OCI-LY1 (cell line): ENCODE data around the gene TUBGCP6.
A peak's percentile ranks its signal among the peaks of the same experiment; 100 is the strongest.

Experiments
- H2AFZ ChIP-seq: fragments of 200-600 bp; sonication (generic), shearing (Covaris generic); 2 replicates; pipeline ENCODE4 v1.6.0; 2014; ENCODE audit warnings: antibody characterized with exemption, mild to moderate bottlenecking, low read length
- H3F3A ChIP-seq: fragments of 200-600 bp; sonication (generic), shearing (Covaris generic); 2 replicates; pipeline ENCODE4 v1.6.0; 2014; ENCODE audit warnings: mild to moderate bottlenecking, antibody characterized with exemption, low read length, moderate library complexity; ENCODE audit not compliant: insufficient read depth
- H3K27ac ChIP-seq: fragments of 200-600 bp; sonication (generic); 2 replicates; pipeline ENCODE4 v1.5.1; 2014; ENCODE audit warnings: low read length, mixed run types, mild to moderate bottlenecking, low read depth; ENCODE audit not compliant: poor library complexity, severe bottlenecking
- H3K27me3 ChIP-seq: fragments of 200-600 bp; sonication (generic); 2 replicates; pipeline ENCODE4 v1.6.0; 2014; ENCODE audit warnings: antibody characterized with exemption, mild to moderate bottlenecking, low read length, moderate library complexity; ENCODE audit not compliant: insufficient read depth
- H3K36me3 ChIP-seq: fragments of 200-600 bp; sonication (generic); 2 replicates; pipeline ENCODE4 v1.6.1; 2014; ENCODE audit warnings: mild to moderate bottlenecking, antibody characterized with exemption, low read length, moderate library complexity, mixed read lengths; ENCODE audit not compliant: insufficient read depth
- H3K4me1 ChIP-seq: fragments of 200-600 bp; sonication (generic); 2 replicates; pipeline ENCODE4 v1.5.1; 2014; ENCODE audit warnings: mild to moderate bottlenecking, low read length, moderate library complexity; ENCODE audit not compliant: insufficient read depth, severe bottlenecking
- H3K4me2 ChIP-seq: fragments of 200-600 bp; sonication (generic), shearing (Covaris generic); 2 replicates; pipeline ENCODE4 v1.6.1; 2014; ENCODE audit warnings: low read length
- H3K4me3 ChIP-seq: fragments of 200-600 bp; sonication (generic); 2 replicates; pipeline ENCODE4 v1.5.1; 2014; ENCODE audit warnings: low read length, low read depth, mild to moderate bottlenecking, mixed read lengths; ENCODE audit not compliant: poor library complexity, severe bottlenecking
- H3K79me2 ChIP-seq: fragments of 200-600 bp; shearing (Covaris generic); 2 replicates; pipeline ENCODE4 v1.6.1; 2016; ENCODE audit warnings: mixed run types, low read length, mixed read lengths; ENCODE audit not compliant: insufficient read depth
- H3K9ac ChIP-seq: fragments of 200-600 bp; sonication (generic), shearing (Covaris generic); 2 replicates; pipeline ENCODE4 v1.6.1; 2014; ENCODE audit warnings: mild to moderate bottlenecking, low read length, mixed read lengths
- H3K9me2 ChIP-seq: fragments of 200-600 bp; sonication (generic), shearing (Covaris generic); 2 replicates; pipeline ENCODE4 v1.6.1; 2014; ENCODE audit warnings: low read depth, mild to moderate bottlenecking, low read length, mixed read lengths
- H3K9me3 ChIP-seq: fragments of 200-600 bp; shearing (Covaris generic); 2 replicates; pipeline ENCODE4 v1.6.1; 2014; ENCODE audit warnings: low read length, mixed read lengths
- H4K20me1 ChIP-seq: fragments of 200-600 bp; sonication (generic), shearing (Covaris generic); 2 replicates; pipeline ENCODE4 v1.6.0; 2016; ENCODE audit warnings: mild to moderate bottlenecking, low read length; ENCODE audit not compliant: insufficient read depth
- EZH2 ChIP-seq: fragments of 200-600 bp; sonication (generic), shearing (Covaris generic); IDR thresholded peaks from 2 replicates; pipeline ENCODE4 v1.8.0; 2017; ENCODE audit warnings: borderline replicate concordance, mixed run types, mild to moderate bottlenecking, antibody characterized with exemption, low read length, moderate library complexity, mixed read lengths
- TF ChIP-seq, protein P1 (sequence below): fragments of 200-600 bp; sonication (generic), shearing (Covaris generic); IDR thresholded peaks from 2 replicates; pipeline ENCODE4 v1.5.1; 2017; ENCODE audit warnings: mild to moderate bottlenecking, antibody characterized with exemption, low read length, moderate library complexity, mixed read lengths

TUBGCP6 gene

GRCh38 chr22:50272044-50272802 is 27.4 kb upstream of the TUBGCP6 start:
- Histone ChIP-seq H3K9ac (no peak overlapping the region), H3K27me3 (no peaks in the 10 kb centered on the region; the same call in 1 of the 2 replicates), H4K20me1 (no peaks in the 10 kb centered on the region), H3K4me2 (no peak overlapping the region), H3K36me3 (no peaks in the 10 kb centered on the region), H3F3A (no peaks in the 10 kb centered on the region), H3K4me1 (peaks cover 34% of the 10 kb centered on the region), H3K79me2 (no peaks in the 10 kb centered on the region), H3K9me2 (no peaks in the 10 kb centered on the region), H2AFZ (no peak overlapping the region), H3K27ac (no peak overlapping the region), H3K9me3 (no peaks in the 10 kb centered on the region), H3K4me3 (no peak overlapping the region)
- TF ChIP-seq, protein P1, sequence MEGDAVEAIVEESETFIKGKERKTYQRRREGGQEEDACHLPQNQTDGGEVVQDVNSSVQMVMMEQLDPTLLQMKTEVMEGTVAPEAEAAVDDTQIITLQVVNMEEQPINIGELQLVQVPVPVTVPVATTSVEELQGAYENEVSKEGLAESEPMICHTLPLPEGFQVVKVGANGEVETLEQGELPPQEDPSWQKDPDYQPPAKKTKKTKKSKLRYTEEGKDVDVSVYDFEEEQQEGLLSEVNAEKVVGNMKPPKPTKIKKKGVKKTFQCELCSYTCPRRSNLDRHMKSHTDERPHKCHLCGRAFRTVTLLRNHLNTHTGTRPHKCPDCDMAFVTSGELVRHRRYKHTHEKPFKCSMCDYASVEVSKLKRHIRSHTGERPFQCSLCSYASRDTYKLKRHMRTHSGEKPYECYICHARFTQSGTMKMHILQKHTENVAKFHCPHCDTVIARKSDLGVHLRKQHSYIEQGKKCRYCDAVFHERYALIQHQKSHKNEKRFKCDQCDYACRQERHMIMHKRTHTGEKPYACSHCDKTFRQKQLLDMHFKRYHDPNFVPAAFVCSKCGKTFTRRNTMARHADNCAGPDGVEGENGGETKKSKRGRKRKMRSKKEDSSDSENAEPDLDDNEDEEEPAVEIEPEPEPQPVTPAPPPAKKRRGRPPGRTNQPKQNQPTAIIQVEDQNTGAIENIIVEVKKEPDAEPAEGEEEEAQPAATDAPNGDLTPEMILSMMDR = no peak
- no peak for TF ChIP-seq EZH2

- no peak for TF ChIP-seq EZH2
- TF ChIP-seq, protein P1 = peak; percentile 22; the same call in 1 of the 2 replicates
- Histone ChIP-seq H3K9ac (no peak overlapping the region), H3K27me3 (no peaks in the 10 kb centered on the region; the same call in 1 of the 2 replicates)
Measured at GRCh38 chr22:50271519-50271970, 26.7 kb upstream of the TUBGCP6 start.

GRCh38 chr22:50270666-50271394 is 26.0 kb upstream of the TUBGCP6 start:
- Histone ChIP-seq H3K79me2 (no peaks in the 10 kb centered on the region), H3K4me1 (peaks cover 34% of the 10 kb centered on the region), H3K27ac (no peak overlapping the region), H3F3A (no peaks in the 10 kb centered on the region), H4K20me1 (no peaks in the 10 kb centered on the region), H3K9me3 (no peaks in the 10 kb centered on the region), H2AFZ (no peak overlapping the region), H3K4me3 (peak overlapping the region; percentile 63), H3K36me3 (no peaks in the 10 kb centered on the region), H3K4me2 (peak overlapping the region; percentile 84), H3K27me3 (no peaks in the 10 kb centered on the region; the same call in 1 of the 2 replicates), H3K9me2 (no peaks in the 10 kb centered on the region), H3K9ac (peak overlapping the region; percentile 61)
- TF ChIP-seq, protein P1 = no peak
- TF ChIP-seq EZH2 = no peak

More at GRCh38 chr22:50271519-50271970, 26.7 kb upstream of the TUBGCP6 start:
- H3K9me3 ChIP-seq = no peaks in the 10 kb centered on the region
- peak overlapping the region; percentile 63 for H3K4me3 ChIP-seq
- no peak overlapping the region for H3K27ac ChIP-seq
- H3K4me2 ChIP-seq = peak overlapping the region; percentile 84
- no peak overlapping the region for H2AFZ ChIP-seq
- no peaks in the 10 kb centered on the region for H3K36me3 ChIP-seq
- no peaks in the 10 kb centered on the region for H3K9me2 ChIP-seq
- H3F3A ChIP-seq = no peaks in the 10 kb centered on the region
- H3K4me1 ChIP-seq = peaks cover 34% of the 10 kb centered on the region
- H3K79me2 ChIP-seq = no peaks in the 10 kb centered on the region
- H4K20me1 ChIP-seq = no peaks in the 10 kb centered on the region
